ENCODE data around the gene CGN. TPM values are rescaled to one million over a fixed set of nuclear protein-coding genes. Genes with fewer than 3 reads are reported as not detected.

The CGN gene
- total and polyA plus RNA-seq, 2 of the 13 experiments (the other 11 are each of a cell fraction or from before 2014, with no cell fraction given) = 0.75 to 0.81 TPM

DNA sequence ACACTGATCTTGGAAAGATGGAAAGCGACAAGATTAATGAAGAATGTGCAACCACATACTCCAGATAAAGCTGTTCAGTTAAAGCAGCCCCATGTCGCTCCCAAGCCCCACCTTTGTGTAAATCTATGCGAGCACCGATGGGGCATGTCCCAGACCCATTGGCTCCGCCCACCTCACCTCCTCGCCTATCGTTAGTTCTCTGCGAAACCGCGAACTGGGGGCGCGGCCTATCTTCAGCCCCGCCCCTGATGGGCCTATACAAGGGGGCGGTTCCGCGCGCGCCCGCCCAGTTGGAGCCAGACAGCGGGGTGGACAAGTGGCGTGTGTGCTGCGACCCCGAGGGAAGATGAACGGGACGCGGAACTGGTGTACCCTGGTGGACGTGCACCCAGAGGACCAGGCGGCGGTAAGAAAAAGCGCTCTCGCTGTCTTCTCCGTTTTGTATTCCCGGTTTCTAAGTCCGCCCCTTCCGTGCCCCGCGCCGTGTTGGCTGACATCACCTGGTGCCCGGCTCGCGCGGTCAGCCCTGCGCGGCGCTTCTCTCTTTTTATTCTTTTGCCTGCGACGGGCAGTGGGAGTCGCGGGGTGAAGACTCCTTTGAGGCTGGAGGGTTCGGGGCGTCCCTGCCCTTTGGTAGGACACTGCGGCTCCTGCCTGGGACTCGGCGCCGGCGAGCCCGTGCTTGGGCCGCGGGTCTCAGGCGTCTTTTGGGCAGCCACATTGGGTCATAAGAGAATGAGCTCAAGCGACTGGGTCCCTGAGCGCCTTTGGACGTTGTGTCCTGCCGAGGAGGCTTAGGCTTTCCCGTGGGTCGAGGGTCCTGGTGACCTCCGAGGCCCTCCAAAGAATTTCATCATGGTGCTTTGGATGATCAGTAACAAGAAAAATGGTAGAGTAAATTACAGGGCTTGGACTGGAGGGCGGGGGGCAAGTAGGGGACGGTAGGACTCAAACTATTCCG is 29.1 kb downstream of the CGN start, which contains the start of gene TUFT1 (continued):
- no peak for TF ChIP-seq TCF12 (IDR thresholded peaks at IDR 0.05)
- TF ChIP-seq TCF12 (CRISPR knock-in tag; IDR thresholded peaks at IDR 0.05) = 0 out of 2 replicates have a peak, but pooled peaks have one; percentile 48
- peak; percentile 68; the same call in 1 of the 2 replicates for TF ChIP-seq ZNF564 (CRISPR knock-in tag; IDR thresholded peaks at IDR 0.05)
- TF ChIP-seq, protein P1, sequence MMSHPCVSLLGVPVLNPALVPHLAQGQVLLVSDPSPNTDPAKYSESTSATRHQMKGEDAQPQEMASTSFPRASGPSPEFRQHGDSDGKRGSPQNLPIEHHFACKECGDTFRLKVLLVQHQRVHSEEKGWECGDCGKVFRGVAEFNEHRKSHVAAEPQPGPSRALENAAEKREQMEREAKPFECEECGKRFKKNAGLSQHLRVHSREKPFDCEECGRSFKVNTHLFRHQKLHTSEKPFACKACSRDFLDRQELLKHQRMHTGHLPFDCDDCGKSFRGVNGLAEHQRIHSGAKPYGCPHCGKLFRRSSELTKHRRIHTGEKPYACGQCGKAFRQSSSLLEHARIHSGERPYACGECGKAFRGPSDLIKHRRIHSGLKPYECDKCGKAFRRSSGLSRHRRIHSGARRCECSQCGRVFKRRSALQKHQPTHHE (CRISPR knock-in tag; IDR thresholded peaks at IDR 0.05; ENCODE audit: borderline replicate concordance) = peak; percentile 94
- TF ChIP-seq, protein P2, sequence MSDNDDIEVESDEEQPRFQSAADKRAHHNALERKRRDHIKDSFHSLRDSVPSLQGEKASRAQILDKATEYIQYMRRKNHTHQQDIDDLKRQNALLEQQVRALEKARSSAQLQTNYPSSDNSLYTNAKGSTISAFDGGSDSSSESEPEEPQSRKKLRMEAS (IDR thresholded peaks at IDR 0.05) = peak; percentile 67; the same call in 1 of the 2 replicates
- no peak for TF ChIP-seq ZNF761 (CRISPR knock-in tag; conservative IDR thresholded peaks at IDR 0.05)
- TF ChIP-seq ESRRA (CRISPR knock-in tag; IDR thresholded peaks at IDR 0.05; ENCODE audit: low read depth) = no peak; the same call in 1 of the 2 replicates
- no peak for TF ChIP-seq TOE1 (CRISPR knock-in tag; IDR thresholded peaks at IDR 0.05)
- peak; percentile 69 for TF ChIP-seq SALL1 (CRISPR knock-in tag; IDR thresholded peaks at IDR 0.05)
- TF ChIP-seq IKZF5 (CRISPR knock-in tag; IDR thresholded peaks at IDR 0.05) = no peak; the same call in 1 of the 2 replicates
- TF ChIP-seq, protein P3, sequence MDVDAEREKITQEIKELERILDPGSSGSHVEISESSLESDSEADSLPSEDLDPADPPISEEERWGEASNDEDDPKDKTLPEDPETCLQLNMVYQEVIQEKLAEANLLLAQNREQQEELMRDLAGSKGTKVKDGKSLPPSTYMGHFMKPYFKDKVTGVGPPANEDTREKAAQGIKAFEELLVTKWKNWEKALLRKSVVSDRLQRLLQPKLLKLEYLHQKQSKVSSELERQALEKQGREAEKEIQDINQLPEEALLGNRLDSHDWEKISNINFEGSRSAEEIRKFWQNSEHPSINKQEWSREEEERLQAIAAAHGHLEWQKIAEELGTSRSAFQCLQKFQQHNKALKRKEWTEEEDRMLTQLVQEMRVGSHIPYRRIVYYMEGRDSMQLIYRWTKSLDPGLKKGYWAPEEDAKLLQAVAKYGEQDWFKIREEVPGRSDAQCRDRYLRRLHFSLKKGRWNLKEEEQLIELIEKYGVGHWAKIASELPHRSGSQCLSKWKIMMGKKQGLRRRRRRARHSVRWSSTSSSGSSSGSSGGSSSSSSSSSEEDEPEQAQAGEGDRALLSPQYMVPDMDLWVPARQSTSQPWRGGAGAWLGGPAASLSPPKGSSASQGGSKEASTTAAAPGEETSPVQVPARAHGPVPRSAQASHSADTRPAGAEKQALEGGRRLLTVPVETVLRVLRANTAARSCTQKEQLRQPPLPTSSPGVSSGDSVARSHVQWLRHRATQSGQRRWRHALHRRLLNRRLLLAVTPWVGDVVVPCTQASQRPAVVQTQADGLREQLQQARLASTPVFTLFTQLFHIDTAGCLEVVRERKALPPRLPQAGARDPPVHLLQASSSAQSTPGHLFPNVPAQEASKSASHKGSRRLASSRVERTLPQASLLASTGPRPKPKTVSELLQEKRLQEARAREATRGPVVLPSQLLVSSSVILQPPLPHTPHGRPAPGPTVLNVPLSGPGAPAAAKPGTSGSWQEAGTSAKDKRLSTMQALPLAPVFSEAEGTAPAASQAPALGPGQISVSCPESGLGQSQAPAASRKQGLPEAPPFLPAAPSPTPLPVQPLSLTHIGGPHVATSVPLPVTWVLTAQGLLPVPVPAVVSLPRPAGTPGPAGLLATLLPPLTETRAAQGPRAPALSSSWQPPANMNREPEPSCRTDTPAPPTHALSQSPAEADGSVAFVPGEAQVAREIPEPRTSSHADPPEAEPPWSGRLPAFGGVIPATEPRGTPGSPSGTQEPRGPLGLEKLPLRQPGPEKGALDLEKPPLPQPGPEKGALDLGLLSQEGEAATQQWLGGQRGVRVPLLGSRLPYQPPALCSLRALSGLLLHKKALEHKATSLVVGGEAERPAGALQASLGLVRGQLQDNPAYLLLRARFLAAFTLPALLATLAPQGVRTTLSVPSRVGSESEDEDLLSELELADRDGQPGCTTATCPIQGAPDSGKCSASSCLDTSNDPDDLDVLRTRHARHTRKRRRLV (CRISPR knock-in tag; IDR thresholded peaks at IDR 0.05) = 0 out of 2 replicates have a peak, but pooled peaks have one; percentile 33
- no peak for TF ChIP-seq ZNF343 (CRISPR knock-in tag; IDR thresholded peaks at IDR 0.05)
- peak; percentile 95 for TF ChIP-seq ARID2 (CRISPR knock-in tag; IDR thresholded peaks at IDR 0.05; ENCODE audit: borderline replicate concordance)
- TF ChIP-seq PHF21A (CRISPR knock-in tag; IDR thresholded peaks at IDR 0.05) = peak; percentile 16; the same call in 1 of the 2 replicates
- peak; percentile 63; the same call in 1 of the 2 replicates for TF ChIP-seq ZNF800 (CRISPR knock-in tag; IDR thresholded peaks at IDR 0.05)
- TF ChIP-seq HBP1 (CRISPR knock-in tag; IDR thresholded peaks at IDR 0.05; ENCODE audit: low read depth) = peak; percentile 65; the same call in 1 of the 2 replicates
